GM18873 (cell line): ENCODE data around the gene COG4.

Source experiments
- ATAC-seq: cut with Tn5 transposase; IDR thresholded peaks from one replicate; pipeline ENCODE4 v1.9.1; 2021; ENCODE audit warnings: mild to moderate bottlenecking, moderate library complexity, moderate number of reproducible peaks; ENCODE audit not compliant: unreplicated experiment, low FRiP score

Gene COG4

DNA sequence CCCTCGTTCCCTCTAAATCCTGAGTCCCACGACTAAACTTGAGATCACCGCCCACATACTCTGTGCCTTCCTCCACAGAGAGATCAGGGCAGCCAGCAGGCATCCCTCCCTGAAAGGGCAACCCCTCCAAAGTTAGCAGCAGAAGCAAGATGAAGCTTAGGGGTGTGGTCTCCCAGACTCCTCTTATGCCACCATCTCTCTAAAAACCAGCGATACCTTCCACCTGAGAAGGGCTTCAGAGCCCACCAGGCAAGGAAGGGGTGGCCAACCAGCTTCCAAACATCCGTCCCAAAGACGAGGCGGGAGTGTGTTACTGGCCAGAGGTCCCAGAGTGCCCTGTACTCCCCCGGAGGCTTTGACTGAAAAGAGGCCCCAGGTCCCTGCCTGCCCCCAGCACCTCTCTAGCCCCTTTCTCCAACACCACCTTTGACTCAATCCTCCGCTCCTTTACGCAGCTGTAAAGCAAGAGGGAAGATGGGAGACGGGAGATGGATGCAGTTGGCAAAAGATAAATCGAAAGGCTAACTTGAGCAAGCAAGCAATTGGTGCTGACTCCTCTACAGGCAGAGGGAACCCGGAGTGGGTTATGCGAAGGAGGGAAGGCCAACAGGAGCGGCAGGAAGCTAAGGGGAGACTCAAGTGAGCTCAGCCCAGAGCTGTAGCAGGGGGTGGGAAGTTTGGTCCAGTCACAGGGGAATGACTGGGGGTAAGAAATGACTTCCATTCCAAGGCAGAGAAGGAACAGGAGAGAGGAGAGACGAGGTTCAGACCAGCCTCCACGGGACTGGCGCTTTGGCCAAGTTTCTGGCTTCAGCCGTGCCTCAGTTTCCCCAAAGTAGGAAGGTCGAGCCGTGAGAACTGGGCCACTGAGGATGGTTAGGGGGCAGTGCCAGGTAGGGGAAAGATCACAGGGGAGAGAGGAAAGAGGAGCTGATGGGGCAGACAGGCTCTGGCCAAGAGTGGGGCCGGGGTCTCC lies 85.5 kb downstream of the COG4 start:
- no peak for ATAC-seq

- no peak for ATAC-seq
These were observed 86.3 kb downstream of the COG4 start for GRCh38 chr16:70437017-70437581.

GRCh38 chr16:70434484-70435260 lies 88.7 kb downstream of the COG4 start:
- ATAC-seq, result no peak

GRCh38 chr16:70433458-70434103 lies 89.8 kb downstream of the COG4 start:
- ATAC-seq, result no peak

- ATAC-seq, result no peak
These were observed 90.5 kb downstream of the COG4 start for GRCh38 chr16:70432723-70433457.

DNA sequence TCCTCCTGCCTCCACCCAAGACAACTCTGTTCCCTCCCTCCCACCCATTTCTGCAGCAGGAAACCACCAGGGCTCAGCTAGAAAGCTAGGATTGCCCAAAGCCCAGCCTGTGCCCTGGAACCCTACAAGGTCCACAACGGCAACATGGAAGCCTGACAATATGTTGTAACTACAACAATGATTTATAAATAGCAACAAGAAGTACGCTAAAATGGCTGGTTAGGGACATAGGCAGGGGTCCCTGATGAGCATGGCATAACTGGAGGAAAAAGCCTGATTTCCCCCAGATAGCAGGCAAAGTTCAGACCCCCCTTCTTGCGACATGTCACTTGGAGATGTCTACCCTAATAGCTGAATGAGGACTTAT lies 91.0 kb downstream of the COG4 start:
- no peak for ATAC-seq

DNA sequence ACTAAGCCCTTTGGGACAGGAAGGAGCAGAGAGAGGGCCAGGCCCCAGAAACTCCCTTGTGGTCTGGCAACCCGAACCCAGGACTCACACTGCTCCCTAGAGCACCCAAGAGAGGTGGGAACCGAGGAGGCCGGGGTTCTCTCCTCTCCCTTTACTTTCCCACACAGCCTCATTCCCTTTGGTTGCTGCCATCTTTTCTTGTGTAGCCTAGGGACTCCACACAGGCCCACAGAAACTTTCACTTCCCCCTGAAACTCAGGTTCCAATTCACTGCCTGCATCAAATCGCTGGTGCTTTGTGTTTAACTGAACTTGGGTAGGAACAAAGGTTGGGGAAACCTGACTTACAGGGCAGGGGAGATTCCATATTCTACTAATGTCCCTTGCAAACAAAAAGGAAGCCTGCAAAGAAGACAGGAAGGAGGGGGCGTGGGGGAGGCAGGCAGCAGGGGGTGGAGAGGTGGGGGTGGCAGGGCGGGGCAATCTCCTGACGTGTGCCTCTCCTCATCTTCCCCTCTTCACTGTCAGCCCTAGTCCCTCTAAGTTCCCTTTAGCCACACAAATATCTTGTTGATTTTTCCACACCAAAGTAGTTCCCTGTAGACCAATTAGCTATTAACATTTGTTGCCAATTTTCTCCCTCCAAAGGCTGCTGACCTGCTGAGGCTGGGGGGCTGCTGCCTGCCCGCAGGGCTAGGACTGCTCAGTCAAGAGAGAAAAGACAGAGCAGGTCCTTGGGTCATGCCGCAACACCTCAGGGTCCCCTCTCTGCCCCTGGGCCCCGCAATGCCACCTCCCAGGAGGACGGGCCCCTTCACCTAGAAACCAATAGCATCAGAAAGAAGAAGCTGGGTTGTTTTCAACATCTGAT lies 92.5 kb downstream of the COG4 start:
- ATAC-seq, result peak; percentile 42
